A549 (cell line): ENCODE results near the gene GDF2. TPM values are rescaled to one million over a fixed set of nuclear protein-coding genes. Genes with fewer than 3 reads are reported as not detected.
A peak's percentile ranks its signal among the peaks of the same experiment; 100 is the strongest.

Experiments
- ATAC-seq, 2 experiments: fragments of 200-7000 bp in 1 of 2; fragments of >200 bp in 1 of 2; cut with Nextera tagmentation in 1 of 2; cut with Tn5 transposase in 1 of 2; 3 replicates each; pipeline versions ENCODE4 v1.8.0 to v1.9.1; 2018 to 2020; ENCODE audit warnings: mild to moderate bottlenecking in 1 of 2, moderate library complexity in 1 of 2
- CTCF ChIA-PET: fragments of 300-600 bp; sonication (Branson Sonifier 250); formaldehyde crosslinking; extraction: SDS; loops from one replicate; lab custom pipeline; 2021; ENCODE audit warnings: antibody characterized with exemption, inconsistent platforms; lab: Yijun Ruan, JAX
- POLR2A ChIA-PET: fragments of 350-600 bp; formaldehyde crosslinking; extraction: SDS; loops from one replicate; lab custom pipeline; 2021; ENCODE audit warnings: antibody characterized with exemption, inconsistent platforms; lab: Yijun Ruan, JAX
- DNase-seq, 2 experiments: peaks; one replicate each; pipeline versions ENCODE4 v3.0.0 to v3.0.0-alpha.2; 2011 to 2016; ENCODE audit warnings: low read depth in 1 of 2, low spot score in 1 of 2
- FAIRE-seq: peaks from 2 replicates; lab custom pipeline; 2011; peaks lifted over from hg19 to GRCh38; lab: Jason Lieb, UNC
- H3K27ac ChIP-seq, 2 experiments: fragments of >200 bp; sonication (Bioruptor Twin); formaldehyde crosslinking; 3 replicates each; pipeline ENCODE4 v1.5.1; 2016 to 2017
- H3K4me1 ChIP-seq: fragments of >200 bp; sonication (Bioruptor Twin); formaldehyde crosslinking; 3 replicates; pipeline ENCODE4 v1.6.1; 2016
- H3K4me2 ChIP-seq: fragments of >200 bp; sonication (Bioruptor Twin); formaldehyde crosslinking; 3 replicates; pipeline ENCODE4 v1.6.1; 2016
- H3K4me3 ChIP-seq: fragments of >200 bp; sonication (Bioruptor Twin); formaldehyde crosslinking; 3 replicates; pipeline ENCODE4 v1.5.1; 2016
- H3K9me3 ChIP-seq: fragments of >200 bp; sonication (Bioruptor Twin); formaldehyde crosslinking; 3 replicates; pipeline ENCODE4 v1.6.1; 2016
- CHD2 ChIP-seq: fragments of 150-350 bp; IDR thresholded peaks from 2 replicates; pipeline ENCODE4 v1.6.1; 2014; ENCODE audit warnings: low read length; ENCODE audit not compliant: partially characterized antibody
- CHD4 ChIP-seq: fragments of 200-600 bp; sonication (generic); IDR thresholded peaks from 2 replicates; pipeline ENCODE4 v1.6.1; 2016; ENCODE audit warnings: antibody characterized with exemption, mild to moderate bottlenecking, borderline replicate concordance
- EHF ChIP-seq: fragments of 250-450 bp; sonication (Bioruptor Pico); IDR thresholded peaks from 2 replicates; pipeline ENCODE4 v1.5.0; 2020; ENCODE audit warnings: mild to moderate bottlenecking
- ELK1 ChIP-seq: fragments of 150-350 bp; IDR thresholded peaks from 2 replicates; pipeline ENCODE4 v1.6.1; 2014; ENCODE audit warnings: low read depth, mild to moderate bottlenecking, low read length
- HDAC2 ChIP-seq: fragments of 200-600 bp; sonication (generic); IDR thresholded peaks from 2 replicates; pipeline ENCODE4 v1.6.1; 2016
- HOXB5 ChIP-seq: fragments of 250-450 bp; sonication (Bioruptor Pico); IDR thresholded peaks from 2 replicates; pipeline ENCODE4 v1.5.0; 2020; ENCODE audit warnings: mild to moderate bottlenecking, moderate library complexity
- JUNB ChIP-seq: fragments of >200 bp; sonication (Bioruptor Twin); formaldehyde crosslinking; IDR thresholded peaks from 2 replicates; pipeline ENCODE4 v1.6.1; 2016
- KDM5A ChIP-seq: fragments of 200-600 bp; sonication (generic); IDR thresholded peaks from 2 replicates; pipeline ENCODE4 v1.6.1; 2016; ENCODE audit warnings: antibody characterized with exemption, mild to moderate bottlenecking
- MAFK ChIP-seq: fragments of 450-650 bp; IDR thresholded peaks from 2 replicates; pipeline ENCODE4 v1.6.1; 2014; ENCODE audit not compliant: partially characterized antibody
- MAX ChIP-seq: IDR thresholded peaks from 2 replicates; pipeline ENCODE4 v1.6.1; 2012
- MAZ ChIP-seq: fragments of 150-350 bp; IDR thresholded peaks from 2 replicates; pipeline ENCODE4 v1.6.1; 2014; ENCODE audit warnings: antibody characterized with exemption, low read depth, low read length, borderline replicate concordance
- NFE2L2 ChIP-seq: fragments of 150-350 bp; conservative IDR thresholded peaks from 2 replicates; pipeline ENCODE4 v1.6.1; 2014; ENCODE audit warnings: low read length
- PBX3 ChIP-seq: IDR thresholded peaks from 2 replicates; pipeline ENCODE4 v1.6.1; 2012
- POLR2A ChIP-seq: IDR thresholded peaks from 2 replicates; pipeline ENCODE4 v1.6.1; 2012; ENCODE audit warnings: mild to moderate bottlenecking, low read length
- RFX5 ChIP-seq: fragments of 450-650 bp; IDR thresholded peaks from 2 replicates; pipeline ENCODE4 v1.7.1; 2014; ENCODE audit warnings: antibody characterized with exemption, mild to moderate bottlenecking, moderate library complexity
- SREBF2 ChIP-seq: fragments of 450-650 bp; IDR thresholded peaks from 2 replicates; pipeline ENCODE4 v1.6.1; 2014; ENCODE audit warnings: mild to moderate bottlenecking, moderate library complexity
- ZFP36 ChIP-seq: fragments of 450-650 bp; IDR thresholded peaks from 2 replicates; pipeline ENCODE4 v1.6.1; 2014; ENCODE audit warnings: borderline replicate concordance; ENCODE audit not compliant: partially characterized antibody
- ZSCAN20 ChIP-seq: fragments of 250-450 bp; sonication (Bioruptor Pico); IDR thresholded peaks from 2 replicates; pipeline ENCODE4 v1.8.0; 2022; ENCODE audit warnings: mild to moderate bottlenecking, moderate library complexity
- WGBS: methylation state at CpG from one replicate; pipeline ENCODE4 v1.1.6; 2017; ENCODE audit errors: missing lambda C conversion rate; 5-methylcytosine and 5-hydroxymethylcytosine counted together
- polyA plus RNA-seq, 4 experiments: library from polyadenylated mRNA; depleted of rRNA in 3 of 4; stranded (reverse); fragments of >200 nt; fragmentation: RNase III in 1 of 4; extraction: RNeasy Plus Mini Kit Qiagen cat#74134 plus additional on column Dnase treatment in 1 of 4; gene quantifications; 2 replicates in 3 of 4; 3 replicates in 1 of 4; pipeline ENCODE4 v1.2.3, GENCODE V29; 2011 to 2017
- TF ChIP-seq, protein P1 (sequence below): fragments of >200 bp; sonication (Bioruptor Twin); formaldehyde crosslinking; IDR thresholded peaks from 2 replicates; pipeline ENCODE4 v1.6.1; 2016

Gene GDF2
- polyA plus RNA-seq, 2 of the 4 experiments (the other 2 are of a cell fraction), result not detected

DNA sequence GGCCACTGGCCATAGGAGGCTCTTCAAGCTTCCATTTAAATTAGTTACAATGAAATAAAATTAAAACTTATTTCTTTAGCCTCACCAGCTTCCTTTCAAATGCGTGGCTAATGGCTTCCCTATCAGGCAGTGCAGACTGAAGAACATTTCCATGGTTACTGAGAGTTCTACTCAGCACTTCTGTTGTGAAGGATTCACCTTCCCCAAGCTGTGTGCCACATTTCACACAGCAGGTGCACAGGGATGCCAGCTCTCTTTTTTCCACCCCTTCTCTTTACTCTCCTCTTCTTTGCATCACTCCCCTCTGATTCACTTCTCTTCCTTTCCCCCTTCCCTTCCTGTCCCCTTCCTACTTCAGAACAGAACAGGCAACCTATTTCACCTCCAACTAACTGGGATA, 833 bp downstream of the GDF2 start:
- no peaks in the 10 kb centered on the region for H3K9me3 ChIP-seq
- POLR2A ChIA-PET, result no interaction called here
- DNase-seq, result no peak
- H3K4me3 ChIP-seq, result no peak overlapping the region
- CTCF ChIA-PET, result interaction anchor here (1.4 to 8.3 kb wide), 4 partner anchors 11 to 298 kb away, joined by 4 to 68 read pairs (median 15); no protein-coding TSS in a partner anchor
- ATAC-seq, result no peak
- no peak overlapping the region for H3K4me2 ChIP-seq
- no peak overlapping the region for H3K27ac ChIP-seq
- no peak for TF ChIP-seq ZSCAN20
- 11% methylated on average over 1 of the region's 1 CpG for WGBS
- H3K4me1 ChIP-seq, result no peaks in the 10 kb centered on the region
- FAIRE-seq, result no peak

DNA sequence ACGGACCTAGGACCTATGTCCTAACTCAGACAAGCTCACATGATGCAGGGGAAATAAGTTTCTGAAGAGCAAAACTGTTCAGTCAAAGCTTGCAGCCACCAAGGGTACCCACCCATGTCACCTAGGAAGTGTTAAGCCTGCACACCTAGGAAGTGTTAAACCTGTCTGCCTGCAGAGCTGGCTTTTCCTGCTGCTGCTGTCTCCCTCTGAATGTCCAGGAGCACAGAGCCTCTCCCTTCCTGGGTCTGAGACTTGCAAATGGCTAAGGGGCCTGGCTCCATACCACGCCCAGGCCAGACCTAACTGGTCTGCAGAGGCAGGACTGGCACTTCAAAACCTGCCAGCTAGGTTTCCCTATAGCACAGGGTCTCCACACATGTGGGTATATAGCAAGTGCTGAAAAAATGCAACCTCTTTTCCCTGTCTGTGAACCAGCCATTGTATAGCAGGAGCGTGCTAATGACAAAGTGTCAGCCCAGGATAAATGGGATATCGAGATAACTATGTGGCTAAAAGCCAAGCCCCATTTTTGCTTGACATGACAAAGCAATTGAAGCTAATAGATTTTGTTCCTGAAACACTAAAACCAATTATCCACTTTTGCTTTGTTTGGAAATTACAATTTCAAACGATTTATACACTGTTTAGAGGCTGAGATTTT, 1.5 kb downstream of the GDF2 start:
- no peak for DNase-seq
- ATAC-seq, result no peak
- POLR2A ChIA-PET, result no interaction called here
- Histone ChIP-seq H3K4me1 (no peaks in the 10 kb centered on the region), H3K4me3 (no peak overlapping the region)
- CTCF ChIA-PET, result interaction anchor here (0.9 to 8.3 kb wide), 5 partner anchors 9 to 299 kb away, joined by 4 to 68 read pairs (median 11); no protein-coding TSS in a partner anchor
- TF ChIP-seq KDM5A, result no peak
- TF ChIP-seq HOXB5 (CRISPR knock-in tag), result no peak
- TF ChIP-seq ELK1, result no peak
- no peak for TF ChIP-seq NFE2L2
- TF ChIP-seq CHD2, result no peak
- no peak for TF ChIP-seq POLR2A
- TF ChIP-seq CHD4, result no peak
- TF ChIP-seq EHF (CRISPR knock-in tag), result no peak
- TF ChIP-seq RFX5, result no peak
- TF ChIP-seq HDAC2, result no peak
- TF ChIP-seq, protein P1, sequence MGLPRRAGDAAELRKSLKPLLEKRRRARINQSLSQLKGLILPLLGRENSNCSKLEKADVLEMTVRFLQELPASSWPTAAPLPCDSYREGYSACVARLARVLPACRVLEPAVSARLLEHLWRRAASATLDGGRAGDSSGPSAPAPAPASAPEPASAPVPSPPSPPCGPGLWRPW, result no peak
- TF ChIP-seq MAX, result no peak
- no peak for TF ChIP-seq ZSCAN20
- no peak for TF ChIP-seq PBX3
- no peak for TF ChIP-seq SREBF2
- TF ChIP-seq, all 56 proteins: peak for 0
- WGBS, result 35% methylated on average over 5 of the region's 5 CpGs
- Histone ChIP-seq H3K4me2 (no peak overlapping the region), H3K27ac (no peak overlapping the region), H3K9me3 (no peaks in the 10 kb centered on the region)
- no peak for FAIRE-seq

GRCh38 chr10:47325303-47326291, 3.3 kb downstream of the GDF2 start:
- POLR2A ChIA-PET, result no interaction called here
- no peak overlapping the region for H3K4me3 ChIP-seq
- no peaks in the 10 kb centered on the region for H3K9me3 ChIP-seq
- H3K4me2 ChIP-seq, result no peak overlapping the region
- DNase-seq (no peak), ATAC-seq (no peak), FAIRE-seq (no peak)
- CTCF ChIA-PET, result interaction anchor here (1.8 to 8.3 kb wide), 3 partner anchors 13 to 301 kb away, joined by 11 to 68 read pairs (median 24); no protein-coding TSS in a partner anchor
- H3K4me1 ChIP-seq, result peaks cover 2% of the 10 kb centered on the region; the same call in 1 of the 3 replicates
- 69% methylated on average over 30 of the region's 30 CpGs for WGBS
- no peak overlapping the region for H3K27ac ChIP-seq
- no peak for TF ChIP-seq EHF (CRISPR knock-in tag)
- TF ChIP-seq, protein P1, result no peak
- TF ChIP-seq KDM5A, result no peak
- no peak for TF ChIP-seq JUNB
- no peak for TF ChIP-seq CHD4
- peak; percentile 89 for TF ChIP-seq MAFK
- TF ChIP-seq ZFP36, result no peak
- no peak for TF ChIP-seq MAZ
